ENCODE measurements around the gene SRSF5.
"Not testable (repeated sequence)": the region's sequence is repeated elsewhere in the genome, so short reads cannot be mapped to it uniquely, and the experiment has no call there.

SRSF5 gene

GRCh38 chr14:69808919-69809808, 42.2 kb downstream of the SRSF5 start:
- no peak for DNase-seq (ENCODE audit: low spot score)

GRCh38 chr14:69811227-69811867, 44.4 kb downstream of the SRSF5 start:
- no peak for DNase-seq (ENCODE audit: low spot score)

DNA sequence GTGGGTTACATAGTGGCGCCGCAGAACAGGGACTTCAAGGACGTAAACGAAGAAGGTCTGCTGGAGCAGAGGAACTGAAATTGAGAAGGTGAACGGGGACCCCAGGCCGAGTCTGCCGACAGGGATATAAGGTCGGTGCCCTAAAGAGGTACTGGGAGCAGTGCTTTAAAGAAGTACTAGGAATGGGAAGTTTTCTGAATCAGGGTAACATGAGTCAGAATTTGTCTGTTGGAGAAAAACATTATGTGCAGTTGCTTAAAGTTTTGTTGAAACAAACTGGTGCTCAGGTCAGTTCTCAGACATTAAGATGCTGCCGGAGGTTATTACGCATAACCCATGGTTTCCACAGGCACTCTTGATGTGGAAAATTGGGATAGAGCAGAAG, 44.9 kb downstream of the SRSF5 start:
- no peak for DNase-seq (ENCODE audit: low spot score)

DNA sequence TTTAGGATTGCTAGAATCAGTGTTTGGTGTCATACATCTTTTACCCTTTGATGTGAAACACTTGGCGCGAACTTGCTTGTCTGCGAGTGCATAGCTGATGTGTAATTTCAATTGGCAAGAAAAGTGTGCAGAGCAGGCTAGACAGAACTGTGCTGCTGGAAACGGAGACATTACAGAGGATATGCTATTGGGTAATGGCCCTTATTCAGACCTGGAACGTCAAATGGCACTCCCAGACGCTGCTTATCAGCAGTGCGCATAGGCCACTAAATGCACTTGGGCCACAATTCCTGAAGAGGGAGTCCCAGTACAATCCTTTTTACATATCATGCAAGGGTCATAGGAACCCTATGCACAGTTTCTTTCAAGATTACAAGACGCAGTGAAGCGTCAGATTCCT, 45.8 kb downstream of the SRSF5 start:
- no peak for DNase-seq (ENCODE audit: low spot score)

GRCh38 chr14:69813346-69813745, 46.4 kb downstream of the SRSF5 start:
- DNase-seq (ENCODE audit: low spot score), result not testable (repeated sequence)

DNA sequence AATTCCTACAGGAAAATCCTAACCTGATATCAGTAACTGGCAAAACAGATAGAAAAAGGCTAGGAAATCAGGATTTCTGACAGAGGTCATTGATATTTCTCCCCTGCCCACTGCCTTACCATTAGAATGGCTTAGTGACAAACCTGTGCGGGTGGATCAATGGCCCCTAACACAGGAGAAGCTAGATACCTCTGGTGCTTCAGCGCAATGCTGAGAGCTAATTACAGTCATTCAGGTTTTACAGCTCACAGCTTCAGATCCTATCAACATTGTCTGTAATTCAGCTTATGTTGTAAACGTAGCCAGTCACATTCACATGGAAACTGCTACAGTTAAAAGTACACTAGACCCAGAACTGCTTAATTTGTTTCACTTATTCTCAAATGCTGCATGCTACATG, 47.5 kb downstream of the SRSF5 start:
- DNase-seq (ENCODE audit: low spot score), result no peak

DNA sequence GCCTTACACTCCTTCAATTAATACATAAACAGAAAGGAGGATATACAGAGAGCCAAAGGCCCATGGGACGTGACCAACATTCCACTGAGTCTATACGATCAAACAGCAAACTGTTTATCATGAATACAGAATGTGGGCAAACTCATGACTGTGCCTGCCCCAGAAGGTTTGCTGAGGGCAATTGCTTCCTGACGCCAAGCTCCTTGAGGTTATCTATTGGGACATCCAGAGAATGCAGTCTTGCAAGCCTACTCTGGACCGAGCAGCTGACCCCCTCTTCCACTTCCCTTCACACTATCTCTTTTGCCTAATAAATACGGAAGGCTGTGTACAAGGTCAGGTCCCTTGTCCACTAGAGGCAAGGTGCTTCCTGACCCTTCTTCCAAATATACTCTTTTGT, 48.6 kb downstream of the SRSF5 start:
- no peak for DNase-seq (ENCODE audit: low spot score)

DNA sequence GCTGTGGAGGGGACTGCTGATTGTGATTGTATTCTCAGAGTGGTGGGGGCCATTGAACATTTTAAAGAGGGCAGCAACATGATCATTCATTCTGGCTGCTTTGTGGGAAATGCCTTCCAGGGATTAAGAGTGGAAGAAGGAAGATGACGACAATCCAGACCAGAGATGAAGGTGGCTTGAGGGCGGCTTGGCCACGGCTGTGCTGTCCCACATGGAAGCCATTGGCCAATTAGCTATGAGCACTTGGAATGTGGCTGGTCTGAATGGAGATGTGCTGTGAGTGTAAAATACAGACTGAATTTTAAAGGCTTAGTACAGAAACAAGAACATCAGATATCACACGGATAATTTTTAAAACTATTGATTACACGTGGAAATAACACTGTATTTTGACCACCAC, 49.3 kb downstream of the SRSF5 start:
- DNase-seq (ENCODE audit: low spot score), result no peak

GRCh38 chr14:69818758-69819191, 51.8 kb downstream of the SRSF5 start:
- DNase-seq (ENCODE audit: low spot score), result peak; percentile 85

- DNase-seq (ENCODE audit: low spot score), result no peak
These were observed 52.7 kb downstream of the SRSF5 start for GRCh38 chr14:69819607-69820006.

DNA sequence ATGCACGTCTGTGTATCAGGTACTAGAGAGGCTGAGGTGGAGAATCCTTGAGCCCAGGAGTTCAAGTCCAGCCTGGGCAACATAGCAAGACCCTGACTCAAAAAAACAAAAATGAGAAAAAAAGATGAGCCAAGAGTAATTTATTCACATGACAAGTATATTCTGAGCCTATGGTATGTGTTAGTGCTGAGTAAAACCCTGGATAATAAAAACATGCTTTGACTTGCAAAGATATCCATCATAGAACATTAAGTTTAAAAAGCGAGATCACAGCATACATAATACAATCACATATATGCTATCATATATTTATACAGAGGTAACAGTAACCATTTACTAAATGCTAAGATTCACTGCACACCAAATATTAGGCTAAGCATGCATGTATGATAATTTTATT, 54.0 kb downstream of the SRSF5 start:
- DNase-seq (ENCODE audit: low spot score), result no peak

Data from D341Med (cell line).